ENCODE results near the gene LRRD1.
"Not testable (repeated sequence)": the region's sequence is repeated elsewhere in the genome, so short reads cannot be mapped to it uniquely, and the experiment has no call there.

The LRRD1 gene

DNA sequence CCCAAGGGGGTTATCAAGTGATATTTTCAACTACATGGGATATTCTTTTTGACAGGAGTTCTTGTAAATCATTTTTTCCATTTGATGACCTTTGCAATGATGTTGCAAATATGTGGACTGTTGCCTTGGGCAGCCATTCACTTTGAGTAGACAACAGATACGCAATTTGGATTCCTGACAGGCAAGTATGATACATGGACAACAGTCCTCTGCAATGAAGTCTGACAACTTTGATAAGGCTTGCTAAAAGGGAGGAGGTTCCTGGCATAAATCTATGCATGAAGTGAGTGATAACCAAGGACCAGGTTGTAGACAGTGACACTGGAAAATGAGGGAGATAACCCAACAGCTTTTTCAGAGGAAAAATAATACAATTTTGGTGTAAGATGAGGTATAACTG, 17.7 kb downstream of the LRRD1 start:
- DNase-seq (ENCODE audit: low spot score in 2 of 2) (no peak), ATAC-seq (replicated peaks; ENCODE audit: extremely low read depth, poor library complexity, severe bottlenecking) (no peak)
- Mint-ChIP-seq H3K4me1 (no peaks in the 10 kb centered on the region), H3K4me3 (no peak overlapping the region), H3K9me3 (no peaks in the 10 kb centered on the region), H3K27ac (ENCODE audit: low read depth) (no peak overlapping the region), H3K27me3 (peaks cover 26% of the 10 kb centered on the region), H3K36me3 (ENCODE audit: insufficient read depth) (no peaks in the 10 kb centered on the region)

DNA sequence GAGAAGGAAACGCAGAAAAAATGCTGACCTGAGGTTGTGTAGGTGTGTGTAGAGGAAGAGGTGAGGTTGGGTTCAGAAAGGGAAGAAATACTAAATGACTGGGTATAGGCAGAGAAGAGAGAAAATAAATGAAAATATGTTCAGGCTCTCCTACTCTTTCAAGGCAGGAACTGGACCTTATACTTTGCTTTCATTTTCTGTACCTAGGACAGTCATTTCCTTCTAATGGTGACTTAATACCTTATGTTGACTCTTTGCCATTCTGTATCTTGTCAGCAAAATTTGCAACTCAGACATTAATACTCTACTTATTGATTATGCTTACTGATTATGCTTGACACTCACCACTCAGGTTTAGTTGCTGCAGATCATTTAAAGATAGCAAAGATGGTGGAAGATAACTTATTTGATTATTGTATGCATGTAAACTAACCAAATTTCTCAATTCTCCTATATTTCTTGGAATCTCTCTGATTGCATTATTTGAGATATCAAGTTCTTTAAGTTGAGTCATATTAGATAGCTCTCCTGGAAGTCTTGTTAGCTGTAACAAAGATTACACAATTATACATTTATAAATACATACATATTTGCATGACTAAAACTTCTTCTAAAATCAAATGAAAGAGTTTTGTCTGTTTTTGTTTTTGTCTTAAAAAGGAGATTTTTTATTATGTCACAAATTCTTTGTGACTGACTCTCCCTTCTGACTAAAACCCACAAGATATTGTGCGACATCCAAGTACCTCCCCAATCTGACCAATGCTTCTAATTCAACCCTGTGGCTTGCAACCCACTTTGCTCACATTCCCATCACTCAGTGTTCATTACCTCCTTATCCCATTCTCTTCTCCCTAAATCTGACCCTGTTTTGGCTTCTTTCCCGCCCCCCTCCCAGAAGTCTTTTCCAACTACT, 20.0 kb downstream of the LRRD1 start:
- Mint-ChIP-seq H3K9me3 (no peaks in the 10 kb centered on the region), H3K27ac (ENCODE audit: low read depth) (no peak overlapping the region), H3K36me3 (ENCODE audit: insufficient read depth) (no peaks in the 10 kb centered on the region), H3K4me1 (no peaks in the 10 kb centered on the region), H3K4me3 (no peak overlapping the region), H3K27me3 (peaks cover 26% of the 10 kb centered on the region)
- ATAC-seq (replicated peaks; ENCODE audit: extremely low read depth, poor library complexity, severe bottlenecking) (no peak), DNase-seq (ENCODE audit: low spot score in 2 of 2) (no peak)

DNA sequence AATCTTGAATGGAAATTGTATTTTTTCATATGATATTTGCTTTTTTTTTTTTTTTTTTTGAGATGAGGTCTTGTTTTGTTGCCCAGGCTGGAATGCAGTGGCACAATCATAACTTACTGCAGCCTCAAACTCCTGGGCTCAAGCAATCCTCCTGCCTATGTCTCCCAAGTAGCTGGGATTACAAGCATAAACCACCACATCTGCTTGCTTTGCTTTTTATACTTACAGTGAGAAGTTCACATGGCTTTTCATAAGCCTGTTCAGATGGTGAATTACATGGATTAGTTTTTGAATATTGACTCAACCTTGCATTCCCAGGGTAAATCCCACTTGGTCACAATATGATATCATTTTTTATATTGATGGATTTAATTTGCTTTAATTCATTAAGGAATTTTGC, 22.0 kb downstream of the LRRD1 start:
- Mint-ChIP-seq H3K27ac (ENCODE audit: low read depth) (no peak overlapping the region), H3K9me3 (no peaks in the 10 kb centered on the region), H3K36me3 (ENCODE audit: insufficient read depth) (no peaks in the 10 kb centered on the region), H3K4me3 (no peak overlapping the region), H3K27me3 (peaks cover 16% of the 10 kb centered on the region), H3K4me1 (no peaks in the 10 kb centered on the region)
- no peak for ATAC-seq (replicated peaks; ENCODE audit: extremely low read depth, poor library complexity, severe bottlenecking)
- no peak for DNase-seq (ENCODE audit: low spot score in 2 of 2)

DNA sequence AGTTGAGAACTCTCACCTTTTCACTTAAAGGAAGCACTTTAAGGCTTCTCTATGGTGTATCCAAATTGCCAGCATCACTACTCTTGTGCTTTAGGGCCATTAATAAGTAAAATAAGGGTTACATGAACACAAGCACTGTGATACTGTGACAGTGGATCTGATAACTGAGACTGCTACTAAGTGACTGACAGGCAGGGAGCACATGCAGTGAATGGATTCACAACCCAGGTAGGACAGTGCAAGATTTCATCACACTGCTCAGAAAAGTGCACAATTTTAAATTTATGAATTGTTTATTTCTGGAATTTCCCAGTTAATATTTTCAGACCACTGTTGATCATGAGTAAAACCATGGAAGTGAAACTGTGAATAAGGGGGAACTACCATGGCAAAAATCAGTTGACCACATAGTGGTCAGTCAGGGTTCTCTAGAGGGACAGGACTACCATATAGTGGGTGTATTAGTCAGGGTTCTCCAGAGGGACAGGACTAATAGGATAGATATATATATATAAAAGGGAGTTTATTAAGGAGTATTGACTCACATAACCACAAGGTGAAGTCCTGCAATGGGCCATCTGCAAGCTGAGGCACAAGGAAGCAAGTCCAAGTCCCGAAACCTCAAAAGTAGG, 23.7 kb downstream of the LRRD1 start:
- Mint-ChIP-seq H3K27me3 (no peaks in the 10 kb centered on the region), H3K4me1 (no peaks in the 10 kb centered on the region)

GRCh38 chr7:92150450-92151017, 28.4 kb downstream of the LRRD1 start:
- no peaks in the 10 kb centered on the region for H3K27me3 Mint-ChIP-seq
- no peaks in the 10 kb centered on the region for H3K36me3 Mint-ChIP-seq (ENCODE audit: insufficient read depth)
- ATAC-seq (replicated peaks; ENCODE audit: extremely low read depth, poor library complexity, severe bottlenecking) (no peak), DNase-seq (ENCODE audit: low spot score in 2 of 2) (no peak)
- no peaks in the 10 kb centered on the region for H3K9me3 Mint-ChIP-seq
- H3K27ac Mint-ChIP-seq (ENCODE audit: low read depth) = no peak overlapping the region
- H3K4me3 Mint-ChIP-seq = no peak overlapping the region
- H3K4me1 Mint-ChIP-seq = no peaks in the 10 kb centered on the region

More for the DNA sequence above, 23.7 kb downstream of the LRRD1 start:
- no peaks in the 10 kb centered on the region for H3K36me3 Mint-ChIP-seq (ENCODE audit: insufficient read depth)
- ATAC-seq (replicated peaks; ENCODE audit: extremely low read depth, poor library complexity, severe bottlenecking) (no peak), DNase-seq (ENCODE audit: low spot score in 2 of 2) (no peak)
- no peak overlapping the region for H3K27ac Mint-ChIP-seq (ENCODE audit: low read depth)
- no peak overlapping the region for H3K4me3 Mint-ChIP-seq
- H3K9me3 Mint-ChIP-seq = no peaks in the 10 kb centered on the region

DNA sequence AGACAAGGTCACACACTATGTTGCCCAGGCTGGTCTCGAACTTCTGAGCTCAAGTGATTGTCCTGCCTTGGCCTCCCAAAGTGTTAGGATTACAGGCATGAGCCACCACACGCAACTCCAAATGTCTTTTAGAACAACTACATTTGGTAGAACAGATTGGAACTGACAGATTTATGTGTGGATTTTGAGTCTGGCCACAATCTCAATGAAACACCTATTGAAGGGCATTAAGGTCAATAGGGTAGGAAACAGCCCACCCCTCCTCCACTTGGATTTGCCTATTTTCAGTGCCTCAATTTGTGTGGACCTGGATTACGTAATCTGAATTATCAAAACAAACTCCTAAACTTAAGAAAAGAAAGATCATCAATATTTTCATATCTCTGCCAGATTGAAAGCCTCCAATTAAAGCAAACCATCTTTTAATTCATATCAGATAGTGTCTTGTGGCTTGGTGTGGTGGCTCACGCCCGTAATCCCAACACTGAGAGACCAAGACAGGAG, 29.2 kb downstream of the LRRD1 start:
- Mint-ChIP-seq H3K9me3 (no peaks in the 10 kb centered on the region), H3K4me3 (no peak overlapping the region)
- DNase-seq (ENCODE audit: low spot score in 2 of 2) = no peak

GRCh38 chr7:92143192-92143880, 35.6 kb downstream of the LRRD1 start:
- DNase-seq (ENCODE audit: low spot score in 2 of 2); H3K27me3 Mint-ChIP-seq; H3K4me3 Mint-ChIP-seq; ATAC-seq (replicated peaks; ENCODE audit: extremely low read depth, poor library complexity, severe bottlenecking); H3K27ac Mint-ChIP-seq (ENCODE audit: low read depth); H3K9me3 Mint-ChIP-seq; H3K36me3 Mint-ChIP-seq (ENCODE audit: insufficient read depth); H3K4me1 Mint-ChIP-seq: not testable (repeated sequence)

More for the DNA sequence above, 29.2 kb downstream of the LRRD1 start:
- Mint-ChIP-seq H3K4me1 (no peaks in the 10 kb centered on the region), H3K36me3 (ENCODE audit: insufficient read depth) (no peaks in the 10 kb centered on the region), H3K27ac (ENCODE audit: low read depth) (no peak overlapping the region), H3K27me3 (no peaks in the 10 kb centered on the region)
- no peak for ATAC-seq (replicated peaks; ENCODE audit: extremely low read depth, poor library complexity, severe bottlenecking)

GRCh38 chr7:92142791-92143190, 36.2 kb downstream of the LRRD1 start:
- not testable (repeated sequence) for H3K4me3 Mint-ChIP-seq

DNA sequence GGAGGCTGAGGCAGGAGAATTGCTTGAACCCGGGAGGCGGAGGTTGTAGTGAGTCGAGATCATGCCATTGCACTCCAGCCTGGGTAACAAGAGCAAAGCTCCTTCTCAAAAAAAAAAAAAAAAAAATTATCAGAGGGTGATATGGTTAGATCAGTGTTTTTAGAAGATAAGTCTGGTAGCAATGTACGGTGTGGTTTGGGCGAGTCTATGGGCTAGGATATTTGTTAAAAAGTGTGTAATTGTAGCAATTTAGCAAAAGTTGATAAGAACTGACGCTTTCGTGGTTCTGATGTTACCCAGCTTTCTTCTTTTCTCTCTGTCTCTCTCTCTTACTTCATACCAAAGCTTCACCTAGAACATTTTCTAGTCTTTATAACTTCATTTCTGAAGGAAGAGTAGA, 37.8 kb downstream of the LRRD1 start:
- no peak for DNase-seq (ENCODE audit: low spot score in 2 of 2)
- Mint-ChIP-seq H3K27ac (ENCODE audit: low read depth) (no peak overlapping the region), H3K4me1 (no peaks in the 10 kb centered on the region), H3K9me3 (no peaks in the 10 kb centered on the region), H3K27me3 (no peaks in the 10 kb centered on the region), H3K4me3 (no peak overlapping the region), H3K36me3 (ENCODE audit: insufficient read depth) (no peaks in the 10 kb centered on the region)
- ATAC-seq (replicated peaks; ENCODE audit: extremely low read depth, poor library complexity, severe bottlenecking) = no peak

More at GRCh38 chr7:92142791-92143190, 36.2 kb downstream of the LRRD1 start:
- H3K27ac Mint-ChIP-seq (ENCODE audit: low read depth); H3K4me1 Mint-ChIP-seq; H3K27me3 Mint-ChIP-seq; H3K9me3 Mint-ChIP-seq; ATAC-seq (replicated peaks; ENCODE audit: extremely low read depth, poor library complexity, severe bottlenecking); DNase-seq (ENCODE audit: low spot score in 2 of 2); H3K36me3 Mint-ChIP-seq (ENCODE audit: insufficient read depth): not testable (repeated sequence)

DNA sequence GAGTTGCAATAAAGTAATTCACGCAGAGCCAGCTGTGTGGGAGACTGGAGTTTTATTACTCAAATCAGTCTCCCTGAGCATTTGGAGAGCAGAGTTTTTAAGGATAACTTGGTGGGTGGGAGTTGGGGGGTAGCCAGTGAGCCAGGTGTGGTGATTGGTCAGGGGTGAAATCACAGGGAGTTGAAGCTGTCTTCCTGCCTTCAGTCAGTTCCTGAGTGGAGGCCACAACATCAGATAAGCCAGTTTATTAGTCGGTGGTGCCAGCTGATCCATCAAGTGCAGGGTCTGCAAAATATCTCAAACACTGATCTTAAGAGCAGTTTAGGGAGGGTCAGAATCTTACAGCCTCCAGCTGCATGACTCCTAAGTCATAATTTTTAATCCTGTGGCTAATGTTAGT, 41.4 kb downstream of the LRRD1 start:
- H3K4me1 Mint-ChIP-seq = peaks cover 7% of the 10 kb centered on the region
- H3K27me3 Mint-ChIP-seq = no peaks in the 10 kb centered on the region
- H3K36me3 Mint-ChIP-seq (ENCODE audit: insufficient read depth) = peaks cover 24% of the 10 kb centered on the region
- ATAC-seq (replicated peaks; ENCODE audit: extremely low read depth, poor library complexity, severe bottlenecking) (no peak), DNase-seq (ENCODE audit: low spot score in 2 of 2) (no peak)
- H3K27ac Mint-ChIP-seq (ENCODE audit: low read depth) = no peak overlapping the region
- H3K4me3 Mint-ChIP-seq = no peak overlapping the region
- H3K9me3 Mint-ChIP-seq = no peaks in the 10 kb centered on the region

GRCh38 chr7:92135052-92135889, 43.7 kb downstream of the LRRD1 start:
- no peaks in the 10 kb centered on the region for H3K9me3 Mint-ChIP-seq
- no peaks in the 10 kb centered on the region for H3K27me3 Mint-ChIP-seq
- peaks cover 29% of the 10 kb centered on the region for H3K36me3 Mint-ChIP-seq (ENCODE audit: insufficient read depth)
- DNase-seq (ENCODE audit: low spot score in 2 of 2) = no peak
- H3K27ac Mint-ChIP-seq (ENCODE audit: low read depth) = peak overlapping the region; percentile 98
- peak overlapping the region; percentile 98 for H3K4me3 Mint-ChIP-seq
- H3K4me1 Mint-ChIP-seq = peaks cover 14% of the 10 kb centered on the region
- no peak for ATAC-seq (replicated peaks; ENCODE audit: extremely low read depth, poor library complexity, severe bottlenecking)
